VCaP (cell line): Measurements from ENCODE around the gene CELF5.
"Not testable (repeated sequence)": the region's sequence is repeated elsewhere in the genome, so short reads cannot be mapped to it uniquely, and the experiment has no call there.

Experiments used
- H3K27ac ChIP-seq: fragments of 450-650 bp; 2 replicates; pipeline ENCODE4 v1.5.1; 2017
- TF ChIP-seq, protein P1 (sequence below): fragments of 450-650 bp; conservative IDR thresholded peaks from 2 replicates; pipeline ENCODE4 v1.5.1; 2017; ENCODE audit warnings: mild to moderate bottlenecking, moderate library complexity

CELF5 gene

DNA sequence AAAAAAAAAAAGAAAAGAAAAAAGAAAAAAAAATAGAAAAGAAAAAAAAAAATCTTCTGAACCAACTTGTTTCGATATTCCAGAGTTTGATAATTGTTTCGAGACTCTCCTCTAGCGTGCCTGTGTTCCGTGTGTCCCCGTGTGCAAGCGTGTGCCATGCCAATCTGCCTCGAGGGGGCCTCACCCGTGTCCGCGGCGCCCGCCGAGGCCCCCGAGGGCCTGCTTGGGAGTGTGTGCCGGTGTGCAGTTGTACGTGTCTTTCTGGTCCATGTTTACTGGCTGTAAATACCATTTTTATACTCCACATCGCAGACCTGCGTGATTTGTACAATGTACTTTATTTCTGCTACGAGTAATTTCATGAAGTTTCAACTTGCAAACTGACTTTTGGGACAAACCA lies 72.0 kb downstream of the CELF5 start:
- TF ChIP-seq, protein P1, sequence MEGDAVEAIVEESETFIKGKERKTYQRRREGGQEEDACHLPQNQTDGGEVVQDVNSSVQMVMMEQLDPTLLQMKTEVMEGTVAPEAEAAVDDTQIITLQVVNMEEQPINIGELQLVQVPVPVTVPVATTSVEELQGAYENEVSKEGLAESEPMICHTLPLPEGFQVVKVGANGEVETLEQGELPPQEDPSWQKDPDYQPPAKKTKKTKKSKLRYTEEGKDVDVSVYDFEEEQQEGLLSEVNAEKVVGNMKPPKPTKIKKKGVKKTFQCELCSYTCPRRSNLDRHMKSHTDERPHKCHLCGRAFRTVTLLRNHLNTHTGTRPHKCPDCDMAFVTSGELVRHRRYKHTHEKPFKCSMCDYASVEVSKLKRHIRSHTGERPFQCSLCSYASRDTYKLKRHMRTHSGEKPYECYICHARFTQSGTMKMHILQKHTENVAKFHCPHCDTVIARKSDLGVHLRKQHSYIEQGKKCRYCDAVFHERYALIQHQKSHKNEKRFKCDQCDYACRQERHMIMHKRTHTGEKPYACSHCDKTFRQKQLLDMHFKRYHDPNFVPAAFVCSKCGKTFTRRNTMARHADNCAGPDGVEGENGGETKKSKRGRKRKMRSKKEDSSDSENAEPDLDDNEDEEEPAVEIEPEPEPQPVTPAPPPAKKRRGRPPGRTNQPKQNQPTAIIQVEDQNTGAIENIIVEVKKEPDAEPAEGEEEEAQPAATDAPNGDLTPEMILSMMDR, result no peak

DNA sequence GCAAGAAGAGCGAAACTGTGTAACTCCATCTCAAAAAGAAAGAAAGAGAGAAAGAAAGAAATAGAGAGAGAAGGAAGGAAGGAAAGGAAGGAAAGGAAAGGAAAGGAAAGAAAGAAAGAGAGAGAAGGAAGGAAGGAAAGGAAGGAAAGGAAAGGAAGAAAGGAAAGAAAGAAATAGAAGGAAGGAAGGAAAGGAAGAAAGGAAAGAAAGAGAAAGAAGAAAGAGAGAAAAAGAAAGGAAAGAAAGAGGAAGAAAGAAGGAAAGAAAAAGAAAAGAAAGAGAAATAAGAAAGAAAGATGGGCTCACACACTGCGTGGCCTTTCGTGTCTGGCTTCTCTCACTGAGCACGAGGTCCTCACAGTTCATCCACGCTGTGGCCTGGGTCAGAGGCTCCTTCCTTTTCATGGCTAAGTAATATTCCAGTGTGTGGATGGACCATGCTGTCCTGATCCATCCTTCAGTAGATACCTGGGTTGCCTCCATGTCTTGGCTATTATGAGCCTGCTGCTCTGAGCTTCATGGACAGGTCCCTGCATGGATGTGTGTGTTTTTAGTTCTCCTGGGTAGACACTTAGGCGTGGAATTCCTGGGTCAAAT lies 74.5 kb downstream of the CELF5 start:
- H3K27ac ChIP-seq, result no peak overlapping the region
- TF ChIP-seq, protein P1, result no peak

More for the DNA sequence above, 72.0 kb downstream of the CELF5 start:
- H3K27ac ChIP-seq, result no peak overlapping the region

DNA sequence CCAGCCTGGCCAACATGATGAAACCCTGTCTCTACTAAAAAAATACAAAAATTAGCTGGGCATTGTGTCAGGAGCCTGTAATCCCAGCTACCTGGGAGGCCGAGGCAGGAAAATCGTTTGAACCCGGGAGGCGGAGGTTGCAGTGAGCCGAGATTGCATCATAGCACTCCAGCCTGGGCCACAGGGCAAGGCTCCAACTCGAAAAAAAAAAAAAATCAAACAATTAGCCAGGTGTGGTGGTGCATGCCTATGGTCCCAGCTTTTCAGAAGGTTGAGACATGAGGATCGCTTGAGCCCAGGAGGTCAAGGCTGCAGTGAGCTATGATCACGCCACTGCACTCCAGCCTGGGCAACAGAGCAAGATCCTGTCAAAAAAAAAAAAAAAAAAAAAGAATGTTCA lies 76.1 kb downstream of the CELF5 start:
- not testable (repeated sequence) for H3K27ac ChIP-seq

DNA sequence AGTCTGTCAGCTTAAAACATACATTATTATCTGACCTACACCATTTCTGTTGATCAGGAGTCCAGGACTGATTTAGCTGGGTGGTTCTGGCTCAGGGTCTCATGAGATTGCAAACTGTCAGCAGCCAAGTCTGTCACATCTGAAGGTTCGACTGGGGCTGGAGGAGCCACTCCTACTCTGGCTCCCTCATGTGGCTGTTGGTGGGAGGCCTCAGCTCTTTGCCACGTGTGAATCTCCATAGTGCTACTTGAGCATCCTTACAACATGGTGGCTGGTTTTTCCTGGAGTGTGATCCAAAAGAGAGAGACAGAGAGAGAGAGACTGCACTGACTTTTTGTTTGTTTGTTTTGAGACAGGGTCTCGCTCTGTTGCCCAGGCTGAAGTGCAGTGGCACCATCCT lies 78.3 kb downstream of the CELF5 start:
- TF ChIP-seq, protein P1, result no peak
- no peak overlapping the region for H3K27ac ChIP-seq

DNA sequence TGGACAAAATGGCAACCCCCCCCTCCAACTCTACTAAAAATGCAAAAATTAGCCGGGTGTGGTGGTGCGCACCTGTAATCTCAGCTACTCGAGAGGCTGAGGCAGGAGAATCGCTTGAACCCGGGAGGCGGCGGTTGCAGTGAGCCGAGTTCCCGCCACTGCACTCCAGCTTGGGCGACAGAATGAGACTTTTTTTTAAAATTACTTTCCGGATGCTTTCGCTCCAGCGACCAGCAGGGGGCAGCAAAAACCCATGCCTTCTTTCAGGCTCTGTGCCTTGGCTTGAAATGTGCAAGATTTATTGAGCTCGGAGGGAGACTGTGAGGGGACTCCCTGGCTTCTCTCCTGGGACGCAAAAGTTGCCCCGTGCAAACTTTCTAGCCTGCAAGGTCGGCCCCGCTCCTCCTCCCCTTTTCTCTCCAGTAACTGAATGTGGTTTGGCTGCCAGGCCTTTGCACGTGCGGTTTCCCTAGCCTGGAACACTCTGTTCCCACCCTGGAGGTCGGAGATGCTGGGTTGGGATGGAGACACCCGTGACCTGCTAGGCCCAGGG lies 80.5 kb downstream of the CELF5 start:
- no peak overlapping the region for H3K27ac ChIP-seq
- TF ChIP-seq, protein P1, result peak; percentile 83

DNA sequence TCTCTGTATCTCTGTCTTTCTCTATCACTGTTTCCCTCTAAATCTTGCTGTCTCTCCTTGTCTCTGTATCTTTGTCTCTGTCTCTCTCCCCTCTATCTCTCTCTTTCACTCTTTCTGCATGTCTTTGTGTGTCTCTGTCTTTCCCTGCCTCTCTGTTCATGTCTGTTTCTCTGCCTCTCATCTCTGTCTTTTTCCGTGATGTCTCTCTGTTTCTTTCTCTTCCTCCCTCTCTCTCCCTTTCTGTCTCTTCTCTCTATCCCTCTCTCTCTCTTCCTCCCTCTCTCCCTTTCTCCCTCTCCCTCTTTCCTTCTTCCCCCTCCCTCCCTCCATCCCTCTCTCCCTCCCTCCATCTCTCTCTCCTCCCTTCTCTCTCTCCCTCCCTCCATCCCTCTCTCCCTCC lies 85.3 kb downstream of the CELF5 start:
- TF ChIP-seq, protein P1, result no peak

DNA sequence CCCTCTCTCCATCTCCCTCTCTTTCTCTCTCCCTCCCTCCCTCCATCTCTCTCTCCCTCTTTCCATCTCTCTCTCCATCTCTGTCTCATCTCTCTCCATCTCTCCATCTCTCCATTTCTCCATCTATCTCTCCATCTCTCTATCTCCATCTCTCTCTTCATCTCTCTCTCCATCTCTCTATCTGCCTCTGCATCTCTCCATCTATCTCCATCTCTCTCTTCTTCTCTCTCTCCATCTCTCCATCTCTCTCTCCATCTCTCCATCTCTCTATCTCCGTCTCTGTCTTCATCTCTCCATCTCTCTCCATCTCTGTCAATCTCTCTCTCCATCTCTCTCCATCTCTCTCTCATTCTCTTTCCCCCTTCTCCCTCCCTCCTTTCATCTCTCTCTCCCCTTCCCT lies 85.8 kb downstream of the CELF5 start:
- TF ChIP-seq, protein P1, result no peak
- no peak overlapping the region for H3K27ac ChIP-seq

More for the DNA sequence above, 85.3 kb downstream of the CELF5 start:
- no peak overlapping the region for H3K27ac ChIP-seq

DNA sequence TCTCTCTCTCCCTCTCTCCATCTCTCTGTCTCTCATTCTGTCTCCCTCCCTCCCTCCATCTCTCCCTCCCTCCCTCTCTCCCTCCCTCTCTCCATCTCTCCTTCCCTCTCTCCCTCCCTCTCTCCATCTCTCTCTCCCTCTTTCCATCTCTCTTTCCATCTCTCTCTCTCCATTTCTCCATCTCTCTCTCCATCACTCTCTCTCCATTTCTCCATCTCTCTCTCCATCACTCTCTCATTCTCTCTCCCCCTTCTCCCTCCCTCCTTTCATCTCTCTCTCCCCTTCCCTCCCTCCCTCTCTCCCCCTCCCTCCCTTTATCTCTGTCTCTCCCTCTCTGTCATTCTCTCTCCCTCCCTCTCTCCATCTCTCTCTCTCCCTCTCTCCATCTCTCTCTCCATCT lies 86.2 kb downstream of the CELF5 start:
- TF ChIP-seq, protein P1, result no peak

More for the DNA sequence above, 86.2 kb downstream of the CELF5 start:
- H3K27ac ChIP-seq, result no peak overlapping the region
